IPS-20b (cell line): ENCODE data around the gene CCDC102A.
"Not testable (repeated sequence)": the region's sequence is repeated elsewhere in the genome, so short reads cannot be mapped to it uniquely, and the experiment has no call there.

Experiments used
- H3K27ac ChIP-seq: one replicate; pipeline ENCODE4 v1.5.1; 2013; ENCODE audit warnings: low read length
- H3K27me3 ChIP-seq: 2 replicates; pipeline ENCODE4 v1.6.1; 2013; ENCODE audit warnings: mild to moderate bottlenecking, low read length, inconsistent platforms; ENCODE audit not compliant: insufficient read depth
- H3K36me3 ChIP-seq: 2 replicates; pipeline ENCODE4 v1.6.1; 2013; ENCODE audit warnings: low read depth, mild to moderate bottlenecking, inconsistent platforms, low read length, moderate library complexity; ENCODE audit not compliant: insufficient read depth
- H3K4me1 ChIP-seq: 2 replicates; pipeline ENCODE4 v1.6.1; 2013; ENCODE audit warnings: mild to moderate bottlenecking, control low read depth, inconsistent platforms, low read length, moderate library complexity; ENCODE audit not compliant: insufficient read depth
- H3K4me3 ChIP-seq: 2 replicates; pipeline ENCODE4 v1.5.1; 2013; ENCODE audit warnings: mild to moderate bottlenecking, low read length, inconsistent platforms
- H3K9ac ChIP-seq: 2 replicates; pipeline ENCODE4 v1.6.1; 2013; ENCODE audit warnings: low read depth, mild to moderate bottlenecking, inconsistent platforms, low read length, moderate library complexity
- H3K9me3 ChIP-seq: 2 replicates; pipeline ENCODE4 v1.6.1; 2013; ENCODE audit warnings: mild to moderate bottlenecking, low read depth, low read length, inconsistent platforms; ENCODE audit not compliant: insufficient read depth

The CCDC102A gene

DNA sequence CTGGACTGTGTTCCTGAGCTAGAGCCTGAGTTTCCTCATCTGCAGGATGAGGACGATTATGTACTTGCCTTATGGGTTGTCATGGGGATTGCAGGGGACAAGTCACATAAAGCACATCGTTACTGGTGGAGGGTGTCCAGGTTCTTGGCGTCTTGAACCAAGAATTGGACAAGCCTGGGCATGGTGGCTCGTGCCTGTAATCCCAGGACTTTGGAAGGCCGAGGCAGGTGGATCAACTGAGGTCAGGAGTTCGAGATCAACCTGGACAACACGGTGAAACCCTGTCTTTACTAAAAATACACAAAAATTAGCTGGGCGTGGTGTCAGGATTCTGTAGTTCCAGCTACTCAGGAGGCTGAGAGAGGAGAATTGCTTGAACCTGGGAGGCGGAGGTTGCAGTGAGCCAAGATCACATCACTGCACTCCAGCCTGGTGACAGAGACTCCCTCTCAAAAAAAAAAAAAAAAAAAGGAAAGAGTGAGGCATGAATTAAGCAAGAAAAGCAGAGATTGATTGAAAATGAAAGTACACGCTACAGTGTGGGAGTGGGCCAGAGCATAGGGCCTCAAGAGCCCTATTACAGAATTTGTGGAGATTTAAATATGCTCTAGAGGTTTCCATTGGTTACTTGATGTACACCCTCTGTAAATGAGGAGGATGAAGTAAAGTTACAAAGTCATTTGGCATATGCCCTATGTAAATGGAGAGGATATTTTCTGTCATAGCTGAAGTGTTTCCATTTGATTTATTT lies 36.8 kb upstream of the CCDC102A start:
- no peaks in the 10 kb centered on the region; the same call in 1 of the 2 replicates for H3K9me3 ChIP-seq
- no peak overlapping the region for H3K9ac ChIP-seq
- no peak overlapping the region for H3K4me3 ChIP-seq
- no peaks in the 10 kb centered on the region for H3K36me3 ChIP-seq
- H3K27ac ChIP-seq = no peak overlapping the region
- H3K27me3 ChIP-seq = no peaks in the 10 kb centered on the region; the same call in 1 of the 2 replicates
- no peaks in the 10 kb centered on the region for H3K4me1 ChIP-seq

DNA sequence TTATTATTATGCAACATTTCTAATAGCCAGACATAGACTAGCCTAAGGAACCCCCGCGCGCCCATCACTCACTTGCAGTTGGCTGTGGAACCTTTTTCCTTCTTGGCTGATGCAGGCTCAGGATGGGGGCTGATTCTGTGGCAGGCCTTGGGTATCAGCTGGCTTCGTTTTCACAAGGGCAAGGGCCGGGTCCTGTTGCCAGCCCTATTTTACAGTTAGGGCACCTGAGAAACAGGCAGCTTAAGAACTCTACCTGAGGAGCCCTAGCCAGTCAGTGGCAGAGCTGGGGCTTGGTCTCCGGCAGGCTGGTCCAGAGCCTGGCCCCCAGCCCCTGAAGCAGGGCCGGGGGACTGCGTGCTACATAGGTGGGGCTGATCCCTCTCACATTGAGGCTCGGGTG lies 34.7 kb upstream of the CCDC102A start:
- no peak overlapping the region for H3K4me3 ChIP-seq
- no peaks in the 10 kb centered on the region for H3K36me3 ChIP-seq
- no peaks in the 10 kb centered on the region for H3K4me1 ChIP-seq
- H3K27ac ChIP-seq = no peak overlapping the region
- no peaks in the 10 kb centered on the region; the same call in 1 of the 2 replicates for H3K9me3 ChIP-seq
- H3K9ac ChIP-seq = no peak overlapping the region
- no peaks in the 10 kb centered on the region; the same call in 1 of the 2 replicates for H3K27me3 ChIP-seq

DNA sequence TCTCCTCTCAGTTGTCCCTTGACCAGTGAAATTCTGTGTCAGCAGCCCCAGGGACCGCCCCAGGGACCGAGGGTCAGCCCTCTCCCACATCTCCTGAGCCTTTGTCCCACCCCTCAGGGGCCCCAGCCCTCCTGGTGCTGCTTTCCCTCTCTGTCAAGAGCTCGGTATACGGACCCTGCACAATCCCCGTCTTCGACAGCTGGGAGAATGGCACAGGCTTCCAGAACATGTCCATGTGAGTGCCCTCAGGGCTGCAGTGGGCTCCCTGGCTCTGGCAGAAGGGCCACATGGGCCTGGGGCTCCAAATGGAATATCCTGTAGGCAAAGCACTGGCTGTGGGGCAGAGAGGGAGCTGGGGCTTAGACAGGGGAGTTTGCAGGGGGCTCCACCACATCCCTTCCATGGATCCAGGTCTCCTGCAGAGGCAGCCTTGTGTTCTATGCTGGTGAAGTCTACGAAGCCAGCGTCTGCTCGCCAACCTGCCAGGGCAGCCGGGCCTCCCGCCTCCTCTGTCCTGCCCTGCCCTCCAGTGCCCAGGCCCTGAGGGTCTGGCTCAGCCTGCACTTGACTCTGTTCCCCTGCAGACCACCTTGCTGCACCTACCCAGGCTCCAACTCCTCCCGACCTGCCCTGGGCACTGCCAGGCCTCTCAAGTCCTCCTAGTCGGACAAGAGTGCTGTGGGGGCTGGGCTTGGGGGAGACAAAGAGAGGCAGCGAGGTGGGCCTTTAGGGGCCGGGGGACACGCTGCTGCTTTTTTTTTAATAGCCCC lies 34.1 kb upstream of the CCDC102A start:
- no peaks in the 10 kb centered on the region; the same call in 1 of the 2 replicates for H3K9me3 ChIP-seq
- H3K4me3 ChIP-seq = no peak overlapping the region
- H3K27ac ChIP-seq = no peak overlapping the region
- no peak overlapping the region for H3K9ac ChIP-seq
- no peaks in the 10 kb centered on the region; the same call in 1 of the 2 replicates for H3K27me3 ChIP-seq
- H3K4me1 ChIP-seq = no peaks in the 10 kb centered on the region
- no peaks in the 10 kb centered on the region for H3K36me3 ChIP-seq

DNA sequence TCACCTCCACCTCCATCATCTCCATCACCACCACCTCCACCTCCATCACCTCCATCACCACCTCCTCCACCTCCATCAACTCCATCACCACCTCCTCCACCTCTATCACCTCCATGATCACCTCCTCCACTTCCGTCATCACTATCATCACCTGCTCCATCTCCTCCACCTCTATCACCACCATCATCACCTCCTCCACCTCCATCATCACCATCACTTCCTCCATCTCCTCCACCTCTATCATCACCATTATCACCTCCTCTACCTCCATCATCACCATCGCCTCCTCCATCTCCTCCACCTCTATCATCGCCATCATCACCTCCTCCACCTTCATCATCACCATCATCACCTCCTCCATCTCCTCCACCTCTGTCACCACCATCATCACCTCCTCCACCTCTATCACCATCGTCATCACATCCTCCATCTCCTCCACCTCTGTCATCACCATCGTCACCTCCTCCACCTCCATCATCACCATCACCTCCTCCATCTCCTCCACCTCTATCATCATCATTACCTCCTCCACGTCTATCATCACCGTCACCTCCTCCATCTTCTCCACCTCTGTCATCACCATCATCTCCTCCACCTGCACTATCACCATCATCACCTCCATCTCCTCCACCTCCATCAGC lies 33.1 kb upstream of the CCDC102A start:
- no peaks in the 10 kb centered on the region for H3K4me1 ChIP-seq
- no peak overlapping the region for H3K9ac ChIP-seq
- H3K27me3 ChIP-seq = no peaks in the 10 kb centered on the region; the same call in 1 of the 2 replicates
- H3K36me3 ChIP-seq = no peaks in the 10 kb centered on the region
- no peak overlapping the region for H3K4me3 ChIP-seq
- no peaks in the 10 kb centered on the region; the same call in 1 of the 2 replicates for H3K9me3 ChIP-seq
- no peak overlapping the region for H3K27ac ChIP-seq

DNA sequence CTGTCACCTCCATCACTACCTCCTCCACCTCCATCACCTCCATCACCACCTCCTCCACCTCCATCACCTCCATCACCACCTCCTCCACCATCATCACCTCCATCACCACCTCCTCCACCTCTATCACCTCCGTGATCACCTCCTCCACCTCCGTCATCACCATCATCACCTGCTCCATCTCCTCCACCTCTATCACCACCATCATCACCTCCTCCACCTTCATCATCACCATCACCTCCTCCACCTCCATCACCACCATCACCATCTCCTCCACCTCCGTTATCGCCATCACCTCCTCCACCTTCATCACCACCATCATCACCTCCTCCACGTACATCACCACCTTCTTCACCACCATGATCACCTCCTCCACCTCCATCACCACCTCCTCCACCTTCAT lies 32.4 kb upstream of the CCDC102A start:
- H3K4me3 ChIP-seq, H3K36me3 ChIP-seq, H3K9me3 ChIP-seq, H3K27me3 ChIP-seq, H3K9ac ChIP-seq, H3K4me1 ChIP-seq, H3K27ac ChIP-seq: not testable (repeated sequence)

DNA sequence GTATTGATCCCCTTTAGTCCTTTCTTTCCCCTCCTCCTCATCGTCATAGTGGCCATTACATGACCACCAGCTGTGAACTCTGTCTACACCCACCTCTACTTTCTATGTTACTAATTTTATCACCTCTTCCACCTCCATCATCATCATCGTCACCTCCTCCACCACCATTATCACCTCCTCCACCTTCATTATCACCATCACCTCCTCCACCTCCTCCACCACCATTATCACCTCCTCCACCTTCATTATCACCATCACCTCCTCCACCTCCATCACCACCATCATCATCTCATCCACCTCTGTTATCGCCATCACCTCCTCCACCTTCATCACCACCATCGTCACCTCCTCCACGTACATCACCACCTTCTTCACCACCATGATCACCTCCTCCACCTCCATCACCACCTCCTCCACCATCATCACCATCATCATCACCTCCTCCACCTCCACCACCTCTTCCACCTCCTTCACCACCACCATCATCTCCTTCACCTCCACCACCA lies 31.9 kb upstream of the CCDC102A start:
- H3K9me3 ChIP-seq = no peaks in the 10 kb centered on the region; the same call in 1 of the 2 replicates
- no peaks in the 10 kb centered on the region for H3K36me3 ChIP-seq
- no peak overlapping the region for H3K27ac ChIP-seq
- no peak overlapping the region for H3K4me3 ChIP-seq
- H3K9ac ChIP-seq = no peak overlapping the region
- H3K4me1 ChIP-seq = no peaks in the 10 kb centered on the region
- no peaks in the 10 kb centered on the region; the same call in 1 of the 2 replicates for H3K27me3 ChIP-seq

DNA sequence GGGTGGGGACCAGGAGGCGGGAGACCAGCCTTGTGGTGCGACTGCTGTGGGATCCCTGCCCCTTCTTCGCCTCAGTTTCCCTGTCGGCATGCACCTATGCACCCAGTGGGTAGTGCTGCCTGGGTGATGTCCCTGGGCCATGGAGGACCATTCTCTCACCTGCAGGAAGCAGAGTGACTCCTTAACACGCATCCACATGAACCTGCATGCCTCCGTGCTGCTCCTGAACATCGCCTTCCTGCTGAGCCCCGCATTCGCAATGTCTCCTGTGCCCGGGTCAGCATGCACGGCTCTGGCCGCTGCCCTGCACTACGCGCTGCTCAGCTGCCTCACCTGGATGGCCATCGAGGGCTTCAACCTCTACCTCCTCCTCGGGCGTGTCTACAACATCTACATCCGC lies 31.3 kb upstream of the CCDC102A start:
- Histone ChIP-seq H3K9me3 (no peaks in the 10 kb centered on the region; the same call in 1 of the 2 replicates), H3K4me1 (no peaks in the 10 kb centered on the region), H3K27me3 (no peaks in the 10 kb centered on the region; the same call in 1 of the 2 replicates)

DNA sequence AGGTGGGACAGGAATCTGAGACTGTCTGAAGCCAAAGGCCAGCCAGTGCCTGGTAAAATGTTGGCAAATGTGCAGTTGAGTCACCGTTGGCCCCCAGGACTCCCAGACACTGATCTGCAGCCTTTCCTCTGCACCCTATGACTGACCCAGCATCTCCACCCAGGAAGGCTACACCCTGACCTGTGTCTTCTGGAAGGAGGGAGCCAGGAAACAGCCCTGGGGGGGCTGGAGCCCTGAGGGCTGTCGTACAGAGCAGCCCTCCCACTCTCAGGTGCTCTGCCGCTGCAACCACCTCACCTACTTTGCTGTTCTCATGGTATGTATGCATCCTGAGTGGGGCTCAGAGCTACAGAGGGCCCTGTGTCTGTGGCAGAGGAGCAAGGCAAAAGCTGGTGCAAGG lies 30.1 kb upstream of the CCDC102A start:
- H3K9ac ChIP-seq = no peak overlapping the region
- no peaks in the 10 kb centered on the region; the same call in 1 of the 2 replicates for H3K9me3 ChIP-seq
- H3K27me3 ChIP-seq = no peaks in the 10 kb centered on the region; the same call in 1 of the 2 replicates
- no peaks in the 10 kb centered on the region for H3K4me1 ChIP-seq
- H3K4me3 ChIP-seq = no peak overlapping the region
- no peaks in the 10 kb centered on the region for H3K36me3 ChIP-seq
- H3K27ac ChIP-seq = no peak overlapping the region

More for the DNA sequence above, 31.3 kb upstream of the CCDC102A start:
- H3K9ac ChIP-seq = no peak overlapping the region
- no peak overlapping the region for H3K4me3 ChIP-seq
- H3K27ac ChIP-seq = no peak overlapping the region
- no peaks in the 10 kb centered on the region for H3K36me3 ChIP-seq

DNA sequence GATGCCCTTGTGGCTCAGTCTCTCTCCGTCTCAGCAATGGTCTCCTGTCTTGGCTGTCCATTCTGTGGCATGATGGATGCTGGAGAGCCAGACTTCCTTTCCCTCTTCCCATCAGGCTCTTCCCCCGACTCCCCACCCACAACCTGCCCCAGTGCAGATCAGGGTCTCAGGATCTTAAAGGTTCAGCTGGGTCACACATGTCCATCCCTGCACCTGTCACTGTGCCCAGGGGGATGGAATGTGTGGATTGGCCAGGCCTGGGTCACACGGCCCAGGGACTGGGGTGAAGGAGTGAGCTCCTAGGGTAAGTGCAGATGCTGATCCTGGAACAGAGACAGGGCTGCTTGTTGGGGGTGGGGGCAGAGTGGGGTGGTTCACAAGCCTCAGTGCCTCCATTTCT lies 29.1 kb upstream of the CCDC102A start:
- no peaks in the 10 kb centered on the region for H3K4me1 ChIP-seq
- no peak overlapping the region for H3K27ac ChIP-seq
- H3K9me3 ChIP-seq = no peaks in the 10 kb centered on the region; the same call in 1 of the 2 replicates
- no peak overlapping the region for H3K9ac ChIP-seq
- H3K4me3 ChIP-seq = no peak overlapping the region
- H3K27me3 ChIP-seq = no peaks in the 10 kb centered on the region; the same call in 1 of the 2 replicates
- no peaks in the 10 kb centered on the region for H3K36me3 ChIP-seq

DNA sequence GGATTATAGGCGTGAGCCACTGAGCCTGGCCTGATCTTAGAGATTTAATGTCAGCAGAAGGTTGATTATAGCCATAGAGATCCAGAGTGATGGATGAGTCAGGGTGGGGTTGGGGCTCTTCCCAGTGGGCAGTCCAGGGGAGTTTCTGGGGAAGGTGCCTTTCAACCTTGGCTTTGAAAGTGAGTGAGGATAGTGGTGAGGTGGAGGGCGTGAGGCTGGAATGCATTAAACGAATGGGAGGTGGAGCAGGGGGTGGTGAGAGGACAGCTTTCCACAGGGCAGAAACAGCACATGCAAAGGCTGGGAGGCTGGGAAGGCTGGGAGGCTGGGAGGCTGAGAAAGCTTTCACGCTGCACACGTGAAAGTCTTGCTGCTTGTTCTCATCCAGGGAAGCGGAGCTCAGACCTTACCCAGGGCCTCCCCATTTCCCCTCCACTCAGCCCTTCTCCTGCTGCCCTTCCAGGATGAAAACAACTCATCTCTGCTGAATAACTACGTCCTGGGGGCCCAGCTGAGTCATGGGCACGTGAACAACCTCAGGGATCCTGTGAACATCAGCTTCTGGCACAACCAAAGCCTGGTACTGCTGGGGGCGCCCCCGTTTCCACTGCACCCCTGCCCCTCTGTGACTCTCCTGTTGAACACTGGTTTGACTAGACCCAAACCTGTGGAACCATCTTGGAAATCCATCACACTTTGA lies 28.4 kb upstream of the CCDC102A start:
- no peak overlapping the region for H3K4me3 ChIP-seq
- no peaks in the 10 kb centered on the region for H3K36me3 ChIP-seq
- no peak overlapping the region for H3K9ac ChIP-seq
- H3K27ac ChIP-seq = no peak overlapping the region
- H3K4me1 ChIP-seq = no peaks in the 10 kb centered on the region
- H3K27me3 ChIP-seq = no peaks in the 10 kb centered on the region; the same call in 1 of the 2 replicates
- no peaks in the 10 kb centered on the region; the same call in 1 of the 2 replicates for H3K9me3 ChIP-seq

DNA sequence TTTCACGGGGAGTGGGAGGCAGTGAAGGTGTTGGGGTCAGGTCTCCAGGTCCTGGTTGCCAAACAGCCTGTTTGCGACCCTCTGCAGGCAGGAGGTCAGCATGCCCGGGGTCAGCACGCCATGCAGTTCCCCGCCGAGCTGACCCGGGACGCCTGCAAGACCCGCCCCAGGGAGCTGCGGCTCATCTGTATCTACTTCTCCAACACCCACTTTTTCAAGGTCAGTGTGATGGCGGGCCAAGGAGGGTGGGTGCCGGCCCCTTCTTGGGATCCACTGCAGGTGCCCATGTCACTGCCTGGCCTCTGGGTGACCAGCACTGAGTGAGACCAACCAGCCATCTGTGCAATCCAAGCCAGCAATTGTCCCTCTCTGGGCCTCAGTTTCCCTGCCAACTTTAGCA lies 27.4 kb upstream of the CCDC102A start:
- H3K4me1 ChIP-seq = no peaks in the 10 kb centered on the region
- H3K27ac ChIP-seq = no peak overlapping the region
- no peaks in the 10 kb centered on the region for H3K27me3 ChIP-seq
- no peak overlapping the region for H3K4me3 ChIP-seq
- no peaks in the 10 kb centered on the region for H3K36me3 ChIP-seq
- H3K9me3 ChIP-seq = no peaks in the 10 kb centered on the region
- H3K9ac ChIP-seq = no peak overlapping the region
